Osteoblast (primary cell): ENCODE data around the gene NDUFV3. TPM values are rescaled to one million over a fixed set of nuclear protein-coding genes. Genes with fewer than 3 reads are reported as not detected.
"Not testable (repeated sequence)": the region's sequence is repeated elsewhere in the genome, so short reads cannot be mapped to it uniquely, and the experiment has no call there.

Experiments used
- DNase-seq: peaks from one replicate; pipeline ENCODE4 v3.0.0; 2011; ENCODE audit warnings: low spot score, mixed read lengths; ENCODE audit not compliant: insufficient read length; ENCODE audit errors: missing footprints
- H2AFZ ChIP-seq: 2 replicates; pipeline ENCODE4 v1.6.0; 2011; ENCODE audit warnings: mild to moderate bottlenecking, low read length
- H3K27ac ChIP-seq: 2 replicates; pipeline ENCODE4 v1.5.1; 2011; ENCODE audit warnings: mild to moderate bottlenecking, low read depth, low read length, moderate library complexity
- H3K27me3 ChIP-seq: 2 replicates; pipeline ENCODE4 v1.6.0; 2012; ENCODE audit warnings: mild to moderate bottlenecking, control low read depth, inconsistent platforms, low read length, moderate library complexity; ENCODE audit not compliant: insufficient read depth
- H3K36me3 ChIP-seq: 2 replicates; pipeline ENCODE4 v1.5.1; 2011; ENCODE audit warnings: mild to moderate bottlenecking, low read length, control low read depth, moderate library complexity; ENCODE audit not compliant: insufficient read depth
- H3K4me1 ChIP-seq: 2 replicates; pipeline ENCODE4 v1.5.1; 2011; ENCODE audit warnings: mild to moderate bottlenecking, low read length, control low read depth, moderate library complexity; ENCODE audit not compliant: insufficient read depth
- H3K4me2 ChIP-seq: 2 replicates; pipeline ENCODE4 v1.6.0; 2011; ENCODE audit warnings: mild to moderate bottlenecking, low read length; ENCODE audit not compliant: insufficient read depth
- H3K4me3 ChIP-seq: fragments of 200-600 bp; sonication (generic); 3 replicates; pipeline ENCODE4 v1.5.1; 2012; ENCODE audit warnings: mild to moderate bottlenecking, low read length, inconsistent platforms; ENCODE audit not compliant: insufficient read depth
- H3K79me2 ChIP-seq: 2 replicates; pipeline ENCODE4 v1.6.0; 2012; ENCODE audit warnings: mild to moderate bottlenecking, low read length, control low read depth, inconsistent platforms; ENCODE audit not compliant: insufficient read depth
- H3K9me3 ChIP-seq: 2 replicates; pipeline ENCODE4 v1.5.1; 2011; ENCODE audit warnings: low read depth, low read length, control low read depth
- H4K20me1 ChIP-seq: 2 replicates; pipeline ENCODE4 v1.6.0; 2012; ENCODE audit warnings: mild to moderate bottlenecking, low read length, control low read depth; ENCODE audit not compliant: insufficient read depth
- CTCF ChIP-seq: IDR thresholded peaks from 2 replicates; pipeline ENCODE4 v1.5.1; 2011; ENCODE audit warnings: mild to moderate bottlenecking, low read depth, low read length, moderate library complexity; ENCODE audit errors: extremely low read depth
- total RNA-seq: library from RNA; depleted of rRNA; stranded (reverse); fragments of >200 nt; gene quantifications from 2 replicates; pipeline ENCODE4 v1.2.3, GENCODE V29; 2012

The NDUFV3 gene
- total RNA-seq, 1 donor: 66.2 TPM

- no peaks in the 10 kb centered on the region for H3K4me1 ChIP-seq
- TF ChIP-seq CTCF: no peak
Measured at GRCh38 chr21:42929969-42930368, 36.9 kb downstream of the NDUFV3 start.

DNA sequence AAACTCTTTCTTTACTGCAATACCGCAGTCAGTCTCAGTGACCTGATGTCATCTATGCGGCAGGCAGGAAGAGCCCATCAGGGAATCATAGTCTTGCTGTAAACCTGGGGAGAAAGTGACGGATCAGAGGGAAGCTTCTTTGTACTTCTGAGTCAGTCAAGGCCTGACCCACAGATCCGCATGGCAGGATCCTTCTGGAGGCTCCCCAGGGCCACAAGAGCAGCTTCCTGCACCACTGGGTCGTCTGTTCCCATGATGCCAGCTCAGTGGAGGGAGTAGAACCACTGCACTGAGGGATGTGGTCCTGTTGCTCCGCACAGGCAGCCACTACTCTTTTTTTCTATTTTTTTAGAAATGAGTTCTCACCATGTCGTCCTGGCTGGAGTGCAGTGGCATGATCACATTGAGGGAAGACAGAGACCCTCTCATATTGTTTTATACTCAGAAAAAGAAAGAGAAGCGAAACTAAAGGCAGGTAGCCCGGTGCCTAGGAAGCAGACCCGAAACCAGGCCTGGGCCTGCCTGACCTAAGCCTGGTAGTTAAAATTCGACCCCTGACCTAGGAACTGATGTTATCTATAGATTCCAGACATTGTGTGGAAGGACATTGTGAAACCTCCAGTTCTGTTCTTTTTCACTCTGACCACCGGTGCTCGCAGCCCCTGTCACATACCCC lies 38.6 kb downstream of the NDUFV3 start:
- Histone ChIP-seq H3K4me2 (no peak overlapping the region), H3K4me1 (no peaks in the 10 kb centered on the region)
- no peak for DNase-seq

More at GRCh38 chr21:42929969-42930368, 36.9 kb downstream of the NDUFV3 start:
- Histone ChIP-seq H3K4me2 (no peak overlapping the region), H3K27ac (no peak overlapping the region), H2AFZ (no peak overlapping the region), H3K4me3 (no peak overlapping the region), H3K79me2 (no peaks in the 10 kb centered on the region), H3K27me3 (no peaks in the 10 kb centered on the region), H3K9me3 (no peaks in the 10 kb centered on the region), H4K20me1 (no peaks in the 10 kb centered on the region), H3K36me3 (no peaks in the 10 kb centered on the region)
- no peak for DNase-seq

GRCh38 chr21:42932378-42933136 lies 39.4 kb downstream of the NDUFV3 start:
- not testable (repeated sequence) for H3K4me2 ChIP-seq, H3K4me1 ChIP-seq, H3K9me3 ChIP-seq, H3K4me3 ChIP-seq, H3K36me3 ChIP-seq, H3K79me2 ChIP-seq, DNase-seq, H4K20me1 ChIP-seq, H3K27me3 ChIP-seq, H2AFZ ChIP-seq, H3K27ac ChIP-seq

More for the DNA sequence above, 38.6 kb downstream of the NDUFV3 start:
- Histone ChIP-seq H3K27me3 (no peaks in the 10 kb centered on the region), H3K4me3 (no peak overlapping the region), H4K20me1 (no peaks in the 10 kb centered on the region), H3K27ac (no peak overlapping the region), H3K9me3 (no peaks in the 10 kb centered on the region), H3K36me3 (no peaks in the 10 kb centered on the region), H3K79me2 (no peaks in the 10 kb centered on the region), H2AFZ (no peak overlapping the region)
- TF ChIP-seq CTCF: no peak

GRCh38 chr21:42933137-42933970 lies 40.2 kb downstream of the NDUFV3 start:
- not testable (repeated sequence) for H4K20me1 ChIP-seq, H3K79me2 ChIP-seq, H3K4me3 ChIP-seq, H3K4me1 ChIP-seq, H2AFZ ChIP-seq, H3K4me2 ChIP-seq, DNase-seq, H3K27ac ChIP-seq, H3K27me3 ChIP-seq, H3K36me3 ChIP-seq, H3K9me3 ChIP-seq

- H3K79me2 ChIP-seq, H3K4me1 ChIP-seq, H3K4me2 ChIP-seq, DNase-seq, H3K27ac ChIP-seq, H3K9me3 ChIP-seq, H3K4me3 ChIP-seq, H4K20me1 ChIP-seq, H3K27me3 ChIP-seq, H2AFZ ChIP-seq, H3K36me3 ChIP-seq: not testable (repeated sequence)
Measured at GRCh38 chr21:42933973-42934372, 40.9 kb downstream of the NDUFV3 start.

DNA sequence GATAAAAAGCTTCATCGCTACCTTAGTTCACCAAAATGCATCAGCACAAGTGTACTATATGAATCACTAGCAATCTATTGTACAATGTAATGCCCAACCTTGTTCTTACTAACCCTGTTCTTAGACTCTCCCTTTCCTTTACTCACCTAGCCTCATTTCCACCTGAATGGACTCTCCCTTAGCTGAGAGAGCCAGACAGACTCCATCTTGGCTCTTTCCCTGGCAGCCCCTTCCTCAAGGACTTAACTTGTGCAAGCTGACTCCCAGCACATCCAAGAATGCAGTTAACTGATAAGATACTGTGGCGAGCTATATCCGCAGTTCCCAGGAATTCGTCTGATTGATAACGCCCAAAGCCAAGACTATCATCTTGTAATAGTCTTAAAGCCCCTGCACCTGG lies 43.3 kb downstream of the NDUFV3 start:
- not testable (repeated sequence) for H3K4me3 ChIP-seq, H3K4me1 ChIP-seq, H3K9me3 ChIP-seq, H2AFZ ChIP-seq, H3K79me2 ChIP-seq, H3K4me2 ChIP-seq, DNase-seq, H4K20me1 ChIP-seq, H3K36me3 ChIP-seq, H3K27me3 ChIP-seq, H3K27ac ChIP-seq
